ENCODE measurements around the gene MYL6B.

MYL6B gene

DNA sequence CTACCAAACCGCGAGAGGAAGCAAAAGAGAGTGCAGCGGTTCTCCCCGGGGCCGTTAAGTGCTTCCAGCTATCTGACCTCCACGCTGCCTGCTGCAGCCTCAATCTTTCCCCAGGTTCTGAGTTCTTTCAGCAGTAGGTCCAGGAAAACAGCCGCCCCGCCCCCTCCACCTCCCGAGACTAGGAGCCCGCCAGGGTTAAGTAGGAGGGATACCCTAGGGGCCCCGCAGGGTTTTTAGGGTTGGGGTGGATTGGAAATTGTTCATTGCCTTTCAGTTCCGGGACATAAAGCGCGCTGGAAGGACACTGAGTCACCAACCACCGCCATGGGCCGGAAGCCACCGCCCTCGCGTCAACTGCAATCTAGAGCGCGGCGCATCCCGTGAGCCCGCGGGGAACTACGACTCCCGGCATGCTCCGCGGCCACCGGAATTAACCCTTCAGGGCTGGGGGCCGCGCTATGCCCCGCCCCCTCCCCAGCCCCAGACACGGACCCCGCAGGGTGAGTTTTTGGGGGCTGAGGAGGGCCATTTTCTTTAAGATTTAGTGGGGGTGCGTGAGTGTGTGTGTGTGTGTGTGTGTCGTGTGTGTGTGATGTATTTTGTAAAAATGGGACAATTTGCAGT lies at the start of gene MYL6B:
Gene MYL6B, plus strand, starts transcription at position 456 of the 624 bp plus-strand sequence. CDS start 1,332 bp downstream, outside the sequence.
- Histone ChIP-seq H3K9me3 (ENCODE audit: control insufficient read depth, low read length) (no peaks in the 10 kb centered on the region), H3K4me3 (ENCODE audit: low read length) (peak within 1 kb of the TSS; percentile 92), H3K36me3 (ENCODE audit: control insufficient read depth, insufficient read depth, low read length, severe bottlenecking) (no peaks in the 10 kb centered on the region), H3K9ac (ENCODE audit: low read length) (peak within 1 kb of the TSS; percentile 95), H3K4me1 (ENCODE audit: control insufficient read depth, insufficient read depth, low read length) (peaks cover 38% of the 10 kb centered on the region), H3K27me3 (replicated peaks; ENCODE audit: control insufficient read depth, insufficient read depth, low read length) (no peaks in the 10 kb centered on the region)
- DNase-seq (ENCODE audit: low read depth), result peak; percentile 98

DNA sequence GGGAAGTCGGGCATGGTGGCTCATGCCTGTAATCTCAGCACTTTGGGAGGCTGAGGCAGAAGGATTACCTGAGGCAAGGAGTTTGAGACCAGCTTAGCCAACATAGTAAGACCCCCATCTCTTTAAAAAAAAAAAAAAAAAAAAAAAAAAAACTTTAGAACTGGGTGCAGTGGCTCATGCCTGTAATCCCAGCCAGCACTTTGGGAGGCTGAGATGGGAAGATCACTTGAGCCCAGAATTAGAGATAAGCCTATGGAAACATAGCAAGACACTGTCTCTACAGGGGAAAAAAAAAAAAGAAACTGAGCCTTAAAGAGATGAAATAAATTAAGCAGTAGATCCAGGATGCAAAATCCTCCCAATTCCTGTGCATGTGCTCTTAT lies 49.7 kb upstream of the MYL6B start:
- H3K27me3 ChIP-seq (replicated peaks; ENCODE audit: control insufficient read depth, insufficient read depth, low read length), result peaks cover 2% of the 10 kb centered on the region
- no peaks in the 10 kb centered on the region for H3K9me3 ChIP-seq (ENCODE audit: control insufficient read depth, low read length)
- DNase-seq (ENCODE audit: low read depth), result no peak
- peaks cover 11% of the 10 kb centered on the region for H3K36me3 ChIP-seq (ENCODE audit: control insufficient read depth, insufficient read depth, low read length, severe bottlenecking)
- peaks cover 24% of the 10 kb centered on the region for H3K4me1 ChIP-seq (ENCODE audit: control insufficient read depth, insufficient read depth, low read length)
- H3K9ac ChIP-seq (ENCODE audit: low read length), result no peak overlapping the region
- H3K4me3 ChIP-seq (ENCODE audit: low read length), result no peak overlapping the region

DNA sequence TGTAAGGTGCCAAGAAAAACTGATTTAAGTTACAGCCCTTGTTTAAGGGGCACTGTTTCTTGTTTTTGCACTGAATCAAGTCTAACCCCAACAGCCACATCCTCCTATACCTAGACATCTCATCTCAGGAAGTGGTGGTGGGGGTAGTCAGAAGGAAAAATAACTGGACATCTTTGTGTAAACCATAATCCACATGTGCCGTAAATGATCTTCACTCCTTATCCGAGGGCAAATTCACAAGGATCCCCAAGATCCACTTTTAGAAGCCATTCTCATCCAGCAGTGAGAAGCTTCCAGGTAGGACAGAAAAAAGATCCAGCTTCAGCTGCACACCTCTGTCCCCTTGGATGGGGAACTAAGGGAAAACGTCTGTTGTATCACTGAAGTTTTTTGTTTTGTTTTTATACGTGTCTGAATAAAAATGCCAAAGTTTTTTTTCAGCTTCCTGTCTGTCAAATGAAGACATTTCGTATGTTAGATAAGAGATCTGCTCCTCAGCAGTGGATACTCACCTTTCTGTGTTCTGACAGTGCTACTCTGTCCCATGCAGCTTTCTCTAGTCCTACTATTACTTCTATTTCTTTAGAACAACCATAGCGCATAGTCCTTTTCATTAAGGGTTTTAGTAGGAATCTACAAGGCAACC lies 49.2 kb upstream of the MYL6B start:
- Histone ChIP-seq H3K27me3 (replicated peaks; ENCODE audit: control insufficient read depth, insufficient read depth, low read length) (no peaks in the 10 kb centered on the region), H3K36me3 (ENCODE audit: control insufficient read depth, insufficient read depth, low read length, severe bottlenecking) (peaks cover 16% of the 10 kb centered on the region), H3K9ac (ENCODE audit: low read length) (peak overlapping the region; percentile 96), H3K4me3 (ENCODE audit: low read length) (peak overlapping the region; percentile 97), H3K4me1 (ENCODE audit: control insufficient read depth, insufficient read depth, low read length) (peaks cover 24% of the 10 kb centered on the region), H3K9me3 (ENCODE audit: control insufficient read depth, low read length) (no peaks in the 10 kb centered on the region)
- no peak for DNase-seq (ENCODE audit: low read depth)

DNA sequence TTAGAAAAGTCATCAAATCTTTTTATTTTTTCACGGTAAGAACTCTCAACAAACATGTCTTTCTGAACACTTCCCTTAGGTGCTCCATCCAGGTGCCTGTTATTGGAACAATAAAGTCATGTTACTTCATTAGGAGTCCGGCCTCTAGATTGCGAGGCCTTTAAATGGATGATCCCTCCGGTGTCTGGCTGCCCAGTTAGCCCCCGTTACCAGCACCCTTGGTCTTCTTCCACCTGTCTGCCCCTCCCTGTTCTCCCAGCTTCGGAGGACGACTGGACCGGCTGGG lies 48.6 kb upstream of the MYL6B start:
- Histone ChIP-seq H3K4me1 (ENCODE audit: control insufficient read depth, insufficient read depth, low read length) (peaks cover 24% of the 10 kb centered on the region), H3K27me3 (replicated peaks; ENCODE audit: control insufficient read depth, insufficient read depth, low read length) (no peaks in the 10 kb centered on the region), H3K9me3 (ENCODE audit: control insufficient read depth, low read length) (no peaks in the 10 kb centered on the region), H3K36me3 (ENCODE audit: control insufficient read depth, insufficient read depth, low read length, severe bottlenecking) (peaks cover 21% of the 10 kb centered on the region), H3K4me3 (ENCODE audit: low read length) (peak overlapping the region; percentile 97), H3K9ac (ENCODE audit: low read length) (peak overlapping the region; percentile 96)
- no peak for DNase-seq (ENCODE audit: low read depth)

DNA sequence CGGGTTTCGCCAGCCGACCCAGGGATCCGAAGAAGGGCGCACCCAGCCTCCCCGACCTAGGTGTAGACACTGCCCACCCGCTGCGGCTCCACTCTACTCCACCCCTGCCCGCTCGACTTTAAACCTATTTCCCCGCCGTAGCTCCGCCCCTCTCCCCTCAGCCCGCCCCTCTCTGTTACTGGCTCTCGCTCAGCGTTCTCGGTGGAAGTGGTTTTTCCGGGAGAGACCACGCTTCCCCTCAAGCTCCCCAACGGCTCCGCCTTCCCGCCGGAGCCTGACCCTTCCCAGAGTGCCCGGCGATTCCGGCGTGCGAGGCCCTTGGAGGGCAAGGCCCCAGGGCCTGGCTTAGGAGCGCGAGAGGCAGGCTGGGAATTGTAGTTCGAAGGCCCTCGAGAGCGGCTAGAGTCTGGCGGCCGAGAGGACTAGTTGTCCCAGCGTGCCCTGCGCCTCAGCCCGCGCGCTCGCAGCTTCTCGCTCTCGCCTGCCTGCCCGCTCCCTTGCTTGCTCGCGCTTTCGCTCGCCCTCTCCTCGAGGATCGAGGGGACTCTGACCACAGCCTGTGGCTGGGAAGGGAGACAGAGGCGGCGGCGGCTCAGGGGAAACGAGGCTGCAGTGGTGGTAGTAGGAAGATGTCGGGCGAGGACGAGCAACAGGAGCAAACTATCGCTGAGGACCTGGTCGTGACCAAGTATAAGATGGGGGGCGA lies 48.1 kb upstream of the MYL6B start, which contains the start of gene PA2G4:
Gene PA2G4, plus strand, starts transcription at position 451 of the 706 bp plus-strand sequence. Its CDS starts 179 bp downstream, at position 630.
- peak within 1 kb of the TSS; percentile 97 for H3K4me3 ChIP-seq (ENCODE audit: low read length)
- H3K27me3 ChIP-seq (replicated peaks; ENCODE audit: control insufficient read depth, insufficient read depth, low read length), result no peaks in the 10 kb centered on the region
- H3K9ac ChIP-seq (ENCODE audit: low read length), result peak within 1 kb of the TSS; percentile 96
- peaks cover 26% of the 10 kb centered on the region for H3K36me3 ChIP-seq (ENCODE audit: control insufficient read depth, insufficient read depth, low read length, severe bottlenecking)
- peak; percentile 100 for DNase-seq (ENCODE audit: low read depth)
- no peaks in the 10 kb centered on the region for H3K9me3 ChIP-seq (ENCODE audit: control insufficient read depth, low read length)
- H3K4me1 ChIP-seq (ENCODE audit: control insufficient read depth, insufficient read depth, low read length), result peaks cover 24% of the 10 kb centered on the region

DNA sequence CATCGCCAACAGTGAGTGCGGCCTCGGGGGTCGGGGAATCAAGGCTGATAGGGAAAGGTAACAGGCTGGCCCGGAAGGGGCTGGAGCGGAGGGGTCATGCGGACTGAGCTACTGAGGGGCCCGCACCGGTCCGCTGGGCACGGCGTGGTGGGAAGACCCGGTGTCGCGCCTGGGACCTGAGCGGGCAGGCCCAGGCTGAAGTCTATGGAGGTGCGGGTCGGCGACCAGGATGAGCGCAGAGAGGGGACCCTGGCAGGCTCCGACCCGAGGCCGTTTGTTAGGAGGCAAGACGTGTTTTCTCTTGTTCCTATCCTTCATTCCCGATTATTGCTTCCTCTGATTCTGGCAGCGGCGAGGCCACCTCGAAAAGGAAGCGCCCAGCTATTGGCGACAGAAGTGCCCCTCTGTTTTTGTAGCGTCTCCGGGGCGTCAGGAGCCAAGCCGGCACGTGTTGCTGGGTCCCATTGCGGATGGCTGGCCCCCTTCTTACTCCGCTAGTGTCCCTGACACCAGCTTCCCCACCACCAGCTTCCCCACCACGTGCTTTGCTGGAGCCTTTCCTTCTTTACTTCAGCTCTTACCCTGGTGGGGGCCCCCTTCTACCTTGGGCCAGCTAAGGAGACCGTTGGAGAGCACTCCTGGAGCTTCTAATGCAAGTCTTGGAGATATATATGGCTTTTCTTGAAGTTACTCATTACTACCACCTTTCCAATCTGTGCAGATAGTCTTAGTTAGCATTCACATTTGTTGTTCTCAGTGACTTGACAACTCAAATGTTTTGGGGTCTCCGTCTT lies 47.4 kb upstream of the MYL6B start:
- Histone ChIP-seq H3K27me3 (replicated peaks; ENCODE audit: control insufficient read depth, insufficient read depth, low read length) (no peaks in the 10 kb centered on the region), H3K4me1 (ENCODE audit: control insufficient read depth, insufficient read depth, low read length) (peaks cover 24% of the 10 kb centered on the region), H3K9ac (ENCODE audit: low read length) (peak overlapping the region; percentile 96), H3K4me3 (ENCODE audit: low read length) (peak overlapping the region; percentile 97), H3K9me3 (ENCODE audit: control insufficient read depth, low read length) (no peaks in the 10 kb centered on the region), H3K36me3 (ENCODE audit: control insufficient read depth, insufficient read depth, low read length, severe bottlenecking) (peaks cover 33% of the 10 kb centered on the region)
- peak; percentile 52 for DNase-seq (ENCODE audit: low read depth)

DNA sequence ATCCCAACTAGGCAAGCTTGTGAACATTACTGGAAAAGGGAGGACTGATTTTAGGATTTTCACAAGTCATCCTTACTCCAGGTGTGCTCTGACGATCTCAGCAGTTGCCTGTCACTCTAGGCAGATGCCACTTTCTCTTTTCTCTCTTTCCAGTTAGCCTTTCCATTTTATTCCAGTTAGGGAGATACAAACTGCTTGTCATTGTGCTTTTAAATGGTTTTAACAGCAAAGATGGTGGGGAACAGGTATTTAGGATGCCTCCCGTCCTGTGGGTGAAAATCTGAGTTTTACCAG lies 46.8 kb upstream of the MYL6B start:
- no peak for DNase-seq (ENCODE audit: low read depth)
- Histone ChIP-seq H3K36me3 (ENCODE audit: control insufficient read depth, insufficient read depth, low read length, severe bottlenecking) (peaks cover 39% of the 10 kb centered on the region), H3K27me3 (replicated peaks; ENCODE audit: control insufficient read depth, insufficient read depth, low read length) (no peaks in the 10 kb centered on the region)

DNA sequence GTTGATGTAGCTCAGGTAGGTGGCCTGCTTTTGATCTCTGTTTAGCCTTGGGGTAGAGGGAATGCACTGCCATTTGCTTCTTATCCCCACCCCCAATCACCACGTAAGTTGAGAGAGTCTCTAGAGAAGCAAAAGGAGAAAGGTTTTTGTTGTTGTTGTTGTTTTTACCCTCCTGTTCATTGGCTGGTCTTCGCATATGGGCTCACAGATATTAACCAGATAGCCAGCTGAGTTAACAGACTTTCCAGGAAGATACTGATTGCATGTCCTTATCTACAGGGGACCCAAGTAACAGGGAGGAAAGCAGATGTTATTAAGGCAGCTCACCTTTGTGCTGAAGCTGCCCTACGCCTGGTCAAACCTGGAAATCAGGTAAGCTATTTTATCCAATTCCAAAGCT lies 45.1 kb upstream of the MYL6B start:
- Histone ChIP-seq H3K9ac (ENCODE audit: low read length) (peak overlapping the region; percentile 22), H3K36me3 (ENCODE audit: control insufficient read depth, insufficient read depth, low read length, severe bottlenecking) (peaks cover 56% of the 10 kb centered on the region), H3K27me3 (replicated peaks; ENCODE audit: control insufficient read depth, insufficient read depth, low read length) (no peaks in the 10 kb centered on the region), H3K9me3 (ENCODE audit: control insufficient read depth, low read length) (no peaks in the 10 kb centered on the region), H3K4me3 (ENCODE audit: low read length) (no peak overlapping the region), H3K4me1 (ENCODE audit: control insufficient read depth, insufficient read depth, low read length) (peaks cover 24% of the 10 kb centered on the region)
- DNase-seq (ENCODE audit: low read depth), result no peak

More for the DNA sequence above, 46.8 kb upstream of the MYL6B start:
- Histone ChIP-seq H3K4me1 (ENCODE audit: control insufficient read depth, insufficient read depth, low read length) (peaks cover 24% of the 10 kb centered on the region), H3K9ac (ENCODE audit: low read length) (peak overlapping the region; percentile 96), H3K4me3 (ENCODE audit: low read length) (peak overlapping the region; percentile 97), H3K9me3 (ENCODE audit: control insufficient read depth, low read length) (no peaks in the 10 kb centered on the region)

DNA sequence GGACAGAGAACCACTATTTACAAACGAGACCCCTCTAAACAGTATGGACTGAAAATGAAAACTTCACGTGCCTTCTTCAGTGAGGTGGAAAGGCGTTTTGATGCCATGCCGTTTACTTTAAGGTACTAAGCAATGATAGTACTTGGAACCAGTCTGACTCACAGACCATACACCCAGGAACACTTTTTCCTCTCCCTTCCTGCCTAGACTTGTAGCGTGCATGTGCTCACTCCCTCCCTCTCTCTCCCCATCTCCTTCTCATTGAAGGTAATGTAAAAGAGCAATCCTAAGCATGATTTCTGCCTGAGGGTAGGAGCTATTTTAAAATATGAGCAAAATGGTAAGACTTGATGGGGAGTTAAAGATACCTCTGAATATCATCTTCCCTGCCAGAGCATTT lies 41.8 kb upstream of the MYL6B start:
- Histone ChIP-seq H3K9ac (ENCODE audit: low read length) (no peak overlapping the region), H3K4me3 (ENCODE audit: low read length) (no peak overlapping the region), H3K9me3 (ENCODE audit: control insufficient read depth, low read length) (no peaks in the 10 kb centered on the region), H3K27me3 (replicated peaks; ENCODE audit: control insufficient read depth, insufficient read depth, low read length) (no peaks in the 10 kb centered on the region), H3K36me3 (ENCODE audit: control insufficient read depth, insufficient read depth, low read length, severe bottlenecking) (peaks cover 72% of the 10 kb centered on the region), H3K4me1 (ENCODE audit: control insufficient read depth, insufficient read depth, low read length) (peaks cover 12% of the 10 kb centered on the region)
- DNase-seq (ENCODE audit: low read depth), result no peak

DNA sequence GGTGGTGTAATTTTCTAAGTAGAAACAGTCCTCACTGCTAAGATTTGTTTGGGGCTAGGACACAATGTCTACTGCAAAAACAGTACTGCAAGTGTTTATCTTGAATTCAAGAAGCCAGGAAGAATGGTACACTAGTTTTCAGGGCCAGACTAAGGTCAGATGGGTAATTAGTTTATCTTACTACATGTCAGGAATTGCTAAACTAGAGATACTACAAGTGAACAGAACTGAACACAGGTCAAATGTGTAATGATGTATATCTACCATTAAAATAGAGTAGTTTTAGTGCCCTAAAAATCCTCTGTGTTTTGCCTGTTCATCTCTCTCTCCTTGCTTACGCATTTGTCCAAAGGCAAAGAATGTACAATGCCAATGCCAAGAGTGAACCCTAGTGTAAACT lies 38.3 kb upstream of the MYL6B start:
- Histone ChIP-seq H3K9me3 (ENCODE audit: control insufficient read depth, low read length) (no peaks in the 10 kb centered on the region), H3K36me3 (ENCODE audit: control insufficient read depth, insufficient read depth, low read length, severe bottlenecking) (peaks cover 51% of the 10 kb centered on the region), H3K4me1 (ENCODE audit: control insufficient read depth, insufficient read depth, low read length) (peaks cover 9% of the 10 kb centered on the region), H3K27me3 (replicated peaks; ENCODE audit: control insufficient read depth, insufficient read depth, low read length) (no peaks in the 10 kb centered on the region), H3K9ac (ENCODE audit: low read length) (no peak overlapping the region), H3K4me3 (ENCODE audit: low read length) (no peak overlapping the region)
- no peak for DNase-seq (ENCODE audit: low read depth)

DNA sequence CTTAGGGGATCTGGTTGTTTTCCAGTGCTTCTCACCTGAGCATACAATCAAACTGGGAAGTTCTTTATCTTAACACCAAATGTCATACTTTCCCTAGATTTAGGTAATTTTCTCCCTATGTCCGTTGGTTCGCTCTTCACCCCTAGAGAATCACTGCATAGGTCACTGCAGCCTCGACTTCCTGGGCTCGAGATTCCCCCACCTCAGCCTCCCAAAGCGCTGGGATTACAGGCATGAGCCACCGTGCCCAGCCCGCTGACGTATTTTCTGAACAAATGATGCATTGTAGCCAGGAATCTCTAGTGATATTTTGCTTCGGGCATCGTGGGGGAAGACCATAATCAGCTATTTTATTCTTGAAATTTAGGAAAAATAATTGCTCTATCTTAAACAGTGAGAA lies 37.1 kb upstream of the MYL6B start:
- DNase-seq (ENCODE audit: low read depth), result peak; percentile 57
- no peaks in the 10 kb centered on the region for H3K9me3 ChIP-seq (ENCODE audit: control insufficient read depth, low read length)
- peak overlapping the region; percentile 94 for H3K4me3 ChIP-seq (ENCODE audit: low read length)
- H3K27me3 ChIP-seq (replicated peaks; ENCODE audit: control insufficient read depth, insufficient read depth, low read length), result no peaks in the 10 kb centered on the region
- H3K4me1 ChIP-seq (ENCODE audit: control insufficient read depth, insufficient read depth, low read length), result peaks cover 21% of the 10 kb centered on the region
- peaks cover 41% of the 10 kb centered on the region for H3K36me3 ChIP-seq (ENCODE audit: control insufficient read depth, insufficient read depth, low read length, severe bottlenecking)
- H3K9ac ChIP-seq (ENCODE audit: low read length), result peak overlapping the region; percentile 97
